ENCODE results near the gene VSIR.

The VSIR gene

DNA sequence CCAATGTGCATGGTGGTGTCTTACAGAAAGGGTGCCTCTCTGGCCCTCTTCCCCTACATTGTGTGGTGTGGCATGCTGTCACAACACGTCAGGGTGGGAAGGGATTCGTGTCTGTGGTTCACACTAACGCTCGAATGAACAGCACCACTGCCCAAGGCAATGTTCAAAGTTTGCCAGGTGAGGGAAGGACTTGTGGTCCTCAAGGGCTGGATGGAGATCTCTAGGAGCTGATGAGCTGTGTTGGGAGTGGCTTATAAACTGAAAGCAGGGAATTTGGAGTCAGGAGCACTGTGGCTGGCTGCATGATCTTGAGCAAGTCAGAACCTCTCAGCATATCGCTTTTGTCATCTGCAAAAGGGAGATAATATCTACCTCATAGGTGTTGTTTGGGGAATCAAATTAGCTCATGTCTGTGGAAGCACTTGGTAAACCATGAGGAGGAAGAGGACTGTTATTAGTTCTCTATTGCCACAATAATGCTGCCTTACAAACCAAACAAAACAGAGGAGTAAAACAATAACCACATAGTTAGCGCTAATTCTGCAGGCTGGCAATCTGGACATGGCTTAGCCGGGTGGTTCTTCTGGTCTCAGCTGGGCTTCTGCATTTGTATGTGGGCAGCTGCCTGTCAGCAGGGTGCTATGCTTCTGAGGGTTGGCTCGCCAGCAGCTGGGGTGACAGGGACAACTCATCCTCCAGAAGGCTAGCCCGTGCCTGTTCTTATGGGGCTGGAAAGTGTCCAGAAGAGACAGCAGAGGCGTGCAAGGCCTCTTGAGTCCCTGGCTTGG is 30.8 kb downstream of the VSIR start:
- H3K27ac ChIP-seq (replicated peaks): peak overlapping the region; percentile 35
- TF ChIP-seq POLR2AphosphoS5 (IDR thresholded peaks at IDR 0.05; ENCODE audit: low read depth): peak; percentile 35; the same call in 1 of the 2 replicates
- TF ChIP-seq, protein P1, sequence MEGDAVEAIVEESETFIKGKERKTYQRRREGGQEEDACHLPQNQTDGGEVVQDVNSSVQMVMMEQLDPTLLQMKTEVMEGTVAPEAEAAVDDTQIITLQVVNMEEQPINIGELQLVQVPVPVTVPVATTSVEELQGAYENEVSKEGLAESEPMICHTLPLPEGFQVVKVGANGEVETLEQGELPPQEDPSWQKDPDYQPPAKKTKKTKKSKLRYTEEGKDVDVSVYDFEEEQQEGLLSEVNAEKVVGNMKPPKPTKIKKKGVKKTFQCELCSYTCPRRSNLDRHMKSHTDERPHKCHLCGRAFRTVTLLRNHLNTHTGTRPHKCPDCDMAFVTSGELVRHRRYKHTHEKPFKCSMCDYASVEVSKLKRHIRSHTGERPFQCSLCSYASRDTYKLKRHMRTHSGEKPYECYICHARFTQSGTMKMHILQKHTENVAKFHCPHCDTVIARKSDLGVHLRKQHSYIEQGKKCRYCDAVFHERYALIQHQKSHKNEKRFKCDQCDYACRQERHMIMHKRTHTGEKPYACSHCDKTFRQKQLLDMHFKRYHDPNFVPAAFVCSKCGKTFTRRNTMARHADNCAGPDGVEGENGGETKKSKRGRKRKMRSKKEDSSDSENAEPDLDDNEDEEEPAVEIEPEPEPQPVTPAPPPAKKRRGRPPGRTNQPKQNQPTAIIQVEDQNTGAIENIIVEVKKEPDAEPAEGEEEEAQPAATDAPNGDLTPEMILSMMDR (IDR thresholded peaks at IDR 0.05; ENCODE audit: insufficient read depth, low read length): no peak
- H3K27me3 ChIP-seq (ENCODE audit: insufficient read depth, poor library complexity, severe bottlenecking): no peaks in the 10 kb centered on the region

DNA sequence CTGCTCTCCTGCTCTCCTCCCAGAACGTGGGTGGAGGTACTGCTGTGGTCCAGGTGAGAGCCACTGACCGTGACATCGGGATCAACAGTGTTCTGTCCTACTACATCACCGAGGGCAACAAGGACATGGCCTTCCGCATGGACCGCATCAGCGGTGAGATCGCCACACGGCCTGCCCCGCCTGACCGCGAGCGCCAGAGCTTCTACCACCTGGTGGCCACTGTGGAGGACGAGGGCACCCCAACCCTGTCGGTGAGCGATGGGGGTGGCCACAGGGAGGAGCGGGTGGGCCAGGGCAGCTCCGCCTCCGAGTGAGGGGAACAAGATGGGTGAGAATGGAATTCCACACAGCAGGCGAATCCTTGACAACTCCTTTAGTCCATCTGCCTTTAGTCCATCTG is 31.6 kb downstream of the VSIR start:
- Histone ChIP-seq H3K27ac (replicated peaks) (no peak overlapping the region), H3K27me3 (ENCODE audit: insufficient read depth, poor library complexity, severe bottlenecking) (no peaks in the 10 kb centered on the region), H3K4me3 (replicated peaks; ENCODE audit: insufficient read depth, low read length) (no peak overlapping the region)
- no peak for DNase-seq (ENCODE audit: low read depth in 1 of 2, low spot score in 1 of 2)
- TF ChIP-seq, protein P2, sequence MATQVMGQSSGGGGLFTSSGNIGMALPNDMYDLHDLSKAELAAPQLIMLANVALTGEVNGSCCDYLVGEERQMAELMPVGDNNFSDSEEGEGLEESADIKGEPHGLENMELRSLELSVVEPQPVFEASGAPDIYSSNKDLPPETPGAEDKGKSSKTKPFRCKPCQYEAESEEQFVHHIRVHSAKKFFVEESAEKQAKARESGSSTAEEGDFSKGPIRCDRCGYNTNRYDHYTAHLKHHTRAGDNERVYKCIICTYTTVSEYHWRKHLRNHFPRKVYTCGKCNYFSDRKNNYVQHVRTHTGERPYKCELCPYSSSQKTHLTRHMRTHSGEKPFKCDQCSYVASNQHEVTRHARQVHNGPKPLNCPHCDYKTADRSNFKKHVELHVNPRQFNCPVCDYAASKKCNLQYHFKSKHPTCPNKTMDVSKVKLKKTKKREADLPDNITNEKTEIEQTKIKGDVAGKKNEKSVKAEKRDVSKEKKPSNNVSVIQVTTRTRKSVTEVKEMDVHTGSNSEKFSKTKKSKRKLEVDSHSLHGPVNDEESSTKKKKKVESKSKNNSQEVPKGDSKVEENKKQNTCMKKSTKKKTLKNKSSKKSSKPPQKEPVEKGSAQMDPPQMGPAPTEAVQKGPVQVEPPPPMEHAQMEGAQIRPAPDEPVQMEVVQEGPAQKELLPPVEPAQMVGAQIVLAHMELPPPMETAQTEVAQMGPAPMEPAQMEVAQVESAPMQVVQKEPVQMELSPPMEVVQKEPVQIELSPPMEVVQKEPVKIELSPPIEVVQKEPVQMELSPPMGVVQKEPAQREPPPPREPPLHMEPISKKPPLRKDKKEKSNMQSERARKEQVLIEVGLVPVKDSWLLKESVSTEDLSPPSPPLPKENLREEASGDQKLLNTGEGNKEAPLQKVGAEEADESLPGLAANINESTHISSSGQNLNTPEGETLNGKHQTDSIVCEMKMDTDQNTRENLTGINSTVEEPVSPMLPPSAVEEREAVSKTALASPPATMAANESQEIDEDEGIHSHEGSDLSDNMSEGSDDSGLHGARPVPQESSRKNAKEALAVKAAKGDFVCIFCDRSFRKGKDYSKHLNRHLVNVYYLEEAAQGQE (IDR thresholded peaks at IDR 0.05; ENCODE audit: insufficient replicate concordance, low read depth): no peak
- TF ChIP-seq GABPA (IDR thresholded peaks at IDR 0.05; ENCODE audit: low read depth): no peak
- TF ChIP-seq, protein P1 (IDR thresholded peaks at IDR 0.05; ENCODE audit: insufficient read depth, low read length): no peak
- no peak for TF ChIP-seq POLR2AphosphoS5 (IDR thresholded peaks at IDR 0.05; ENCODE audit: low read depth)
- TF ChIP-seq SPI1 (IDR thresholded peaks at IDR 0.05; ENCODE audit: borderline replicate concordance, low read depth): no peak

More for the DNA sequence above, 30.8 kb downstream of the VSIR start:
- H3K4me3 ChIP-seq (replicated peaks; ENCODE audit: insufficient read depth, low read length): no peak overlapping the region
- peak in 1 of 2 experiments; percentile 61 for DNase-seq (ENCODE audit: low read depth in 1 of 2, low spot score in 1 of 2)

DNA sequence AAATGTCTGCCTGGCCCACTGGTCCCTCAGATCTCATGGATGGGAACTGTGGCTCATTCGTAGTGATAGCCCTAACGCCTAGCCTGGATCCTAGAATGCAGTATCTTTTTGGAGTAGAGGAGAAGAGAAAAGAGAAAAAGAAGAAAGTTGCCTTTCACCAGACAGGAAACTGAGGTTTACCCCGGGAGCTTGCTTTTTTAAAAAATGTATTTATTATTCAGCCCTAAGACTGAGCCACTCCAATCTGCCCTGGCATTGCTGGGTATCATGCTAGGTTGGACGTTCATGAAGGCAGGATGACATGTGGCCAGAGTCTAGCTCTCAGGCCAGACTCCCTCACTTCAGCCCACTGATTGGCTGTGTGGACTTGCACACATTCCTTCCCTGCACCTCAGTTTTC is 32.3 kb downstream of the VSIR start:
- no peak overlapping the region for H3K4me3 ChIP-seq (replicated peaks; ENCODE audit: insufficient read depth, low read length)
- no peaks in the 10 kb centered on the region for H3K27me3 ChIP-seq (ENCODE audit: insufficient read depth, poor library complexity, severe bottlenecking)
- TF ChIP-seq, protein P1 (IDR thresholded peaks at IDR 0.05; ENCODE audit: insufficient read depth, low read length): no peak
- no peak for TF ChIP-seq SPI1 (IDR thresholded peaks at IDR 0.05; ENCODE audit: borderline replicate concordance, low read depth)
- TF ChIP-seq, protein P2 (IDR thresholded peaks at IDR 0.05; ENCODE audit: insufficient replicate concordance, low read depth): no peak
- no peak for TF ChIP-seq GABPA (IDR thresholded peaks at IDR 0.05; ENCODE audit: low read depth)
- TF ChIP-seq POLR2AphosphoS5 (IDR thresholded peaks at IDR 0.05; ENCODE audit: low read depth): no peak
- no peak overlapping the region for H3K27ac ChIP-seq (replicated peaks)
- DNase-seq (ENCODE audit: low read depth in 1 of 2, low spot score in 1 of 2): no peak

Data from HL-60 (cell line).